GM15510 (cell line): Measurements from ENCODE around the gene PDIA5.

Experiments
- POLR2A ChIP-seq: IDR thresholded peaks from 3 replicates; pipeline ENCODE4 v1.6.1; 2011; ENCODE audit warnings: borderline replicate concordance; ENCODE audit not compliant: insufficient read length; ENCODE audit errors: extremely low read depth

PDIA5 gene

DNA sequence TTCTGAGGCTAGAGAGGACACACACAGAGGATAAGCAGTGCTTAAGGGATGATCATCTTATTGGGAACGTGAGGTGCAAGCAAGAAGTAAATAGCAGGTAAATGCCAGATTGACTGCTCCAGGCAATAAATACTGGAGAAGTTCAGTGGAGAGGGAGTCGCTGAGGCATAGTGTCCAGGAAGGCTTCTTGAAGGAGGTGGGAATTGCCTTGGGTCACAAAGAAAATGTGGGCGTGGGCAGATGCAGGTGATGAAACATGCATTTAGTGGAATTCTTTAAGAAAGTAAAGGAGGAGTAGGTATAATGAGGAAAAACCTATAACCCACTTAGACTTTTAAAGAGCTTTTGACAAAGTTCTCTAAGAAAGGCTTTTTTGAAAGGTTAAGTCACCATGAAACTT lies 31.8 kb upstream of the PDIA5 start:
- no peak for TF ChIP-seq POLR2A

DNA sequence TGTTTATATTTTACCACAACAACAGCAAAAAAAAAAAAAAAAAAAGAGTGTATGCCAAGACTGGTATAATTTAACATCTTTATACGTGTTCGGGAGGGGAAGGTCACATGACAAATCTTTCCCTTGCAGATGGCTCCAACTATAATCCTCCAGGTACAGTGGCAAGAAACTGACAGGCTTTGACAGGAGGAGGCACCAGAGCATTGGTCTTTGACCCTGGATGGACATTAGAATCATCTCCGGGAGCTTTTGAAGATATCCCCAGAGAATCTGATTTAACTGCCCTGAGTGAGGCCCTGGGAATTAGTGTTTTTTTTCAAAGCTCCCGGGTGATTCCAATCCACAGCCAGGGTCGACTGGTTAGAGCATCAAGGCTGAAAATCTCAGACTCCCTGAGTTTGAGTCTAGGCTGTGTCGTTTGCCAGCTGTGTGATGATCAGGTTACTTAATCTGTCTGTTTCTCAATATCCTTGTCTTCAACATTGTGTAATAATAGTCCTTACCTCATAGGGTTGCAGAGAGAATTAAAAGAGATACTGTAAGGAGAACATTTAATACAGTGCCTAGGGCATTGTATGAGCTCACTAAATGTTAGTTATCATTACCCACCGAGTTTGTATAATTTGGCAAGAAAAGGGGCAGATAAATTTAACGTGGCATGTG lies 30.3 kb upstream of the PDIA5 start:
- no peak for TF ChIP-seq POLR2A

DNA sequence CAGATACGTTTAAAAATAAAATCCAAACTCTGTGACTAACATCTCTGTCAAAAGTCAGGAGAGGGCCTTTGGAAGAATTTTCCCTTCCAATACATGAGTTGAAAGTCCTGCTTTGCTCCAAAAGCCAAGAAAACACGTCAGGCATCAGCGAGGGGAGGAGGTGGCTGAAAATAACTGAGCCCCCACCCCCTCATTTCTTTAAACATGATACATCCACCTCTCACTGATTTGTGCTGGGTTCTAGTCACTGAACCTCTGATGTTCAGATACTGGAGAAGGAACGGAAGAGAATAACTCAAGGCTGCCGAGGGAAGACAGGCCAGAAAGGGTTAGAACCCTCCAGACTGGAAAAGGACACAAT lies 29.8 kb upstream of the PDIA5 start:
- no peak for TF ChIP-seq POLR2A

DNA sequence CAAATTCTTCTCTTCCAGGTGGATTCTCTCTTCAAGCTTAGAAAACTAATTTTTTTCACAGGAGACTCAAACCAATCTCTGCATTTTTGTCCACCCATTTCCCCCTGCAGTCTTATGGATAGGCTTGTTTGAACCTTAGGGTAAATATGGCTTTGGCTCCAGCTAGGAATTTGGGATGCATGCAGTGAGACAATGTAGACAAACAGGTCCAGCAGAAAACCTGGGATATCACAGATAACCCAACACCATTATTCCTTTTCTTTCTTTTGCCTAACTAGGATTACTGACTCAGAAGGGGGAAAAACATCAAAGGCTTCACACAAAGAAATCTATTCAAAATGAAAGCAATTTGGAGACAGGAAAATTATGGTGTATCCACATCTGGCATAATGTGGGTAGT lies 28.1 kb upstream of the PDIA5 start:
- no peak for TF ChIP-seq POLR2A

DNA sequence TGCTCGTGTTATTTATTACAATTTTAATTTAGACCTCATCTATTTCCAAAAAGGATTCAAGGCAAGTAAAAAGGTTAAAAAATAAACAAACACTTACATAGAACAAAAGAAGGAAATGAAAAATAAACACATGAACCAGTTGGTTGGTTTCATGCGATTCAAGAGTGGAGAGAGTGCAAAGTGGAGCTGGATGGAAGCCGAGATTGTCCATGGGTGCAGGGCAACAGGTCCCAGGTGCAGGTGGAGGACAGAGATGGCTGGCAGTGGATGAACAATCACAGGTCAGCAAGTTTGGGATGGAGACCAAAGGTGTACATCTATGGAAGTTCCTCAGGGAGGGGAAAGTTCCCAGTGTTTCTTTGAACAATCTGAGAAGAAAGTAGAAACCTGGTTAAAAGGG lies 27.6 kb upstream of the PDIA5 start:
- no peak for TF ChIP-seq POLR2A

DNA sequence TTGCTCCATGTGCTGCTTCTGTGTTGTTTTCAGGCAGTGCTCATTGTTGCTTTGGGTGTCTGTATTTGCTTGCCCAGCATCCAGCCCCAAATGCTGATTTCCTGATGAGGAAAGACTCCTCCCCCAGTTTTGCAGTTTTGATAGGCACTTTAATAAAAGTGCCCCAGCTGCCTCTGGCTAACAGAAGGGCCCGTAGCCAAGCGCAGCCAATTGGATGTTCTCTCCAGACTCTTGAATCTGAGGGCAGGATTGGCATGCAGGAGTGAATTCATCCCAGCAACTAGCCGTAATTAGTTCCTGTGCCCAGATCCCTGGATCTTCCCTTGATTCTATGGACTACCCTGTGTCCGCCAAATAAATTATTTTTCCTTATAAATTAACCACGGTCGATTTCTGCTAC lies 24.4 kb upstream of the PDIA5 start:
- no peak for TF ChIP-seq POLR2A

DNA sequence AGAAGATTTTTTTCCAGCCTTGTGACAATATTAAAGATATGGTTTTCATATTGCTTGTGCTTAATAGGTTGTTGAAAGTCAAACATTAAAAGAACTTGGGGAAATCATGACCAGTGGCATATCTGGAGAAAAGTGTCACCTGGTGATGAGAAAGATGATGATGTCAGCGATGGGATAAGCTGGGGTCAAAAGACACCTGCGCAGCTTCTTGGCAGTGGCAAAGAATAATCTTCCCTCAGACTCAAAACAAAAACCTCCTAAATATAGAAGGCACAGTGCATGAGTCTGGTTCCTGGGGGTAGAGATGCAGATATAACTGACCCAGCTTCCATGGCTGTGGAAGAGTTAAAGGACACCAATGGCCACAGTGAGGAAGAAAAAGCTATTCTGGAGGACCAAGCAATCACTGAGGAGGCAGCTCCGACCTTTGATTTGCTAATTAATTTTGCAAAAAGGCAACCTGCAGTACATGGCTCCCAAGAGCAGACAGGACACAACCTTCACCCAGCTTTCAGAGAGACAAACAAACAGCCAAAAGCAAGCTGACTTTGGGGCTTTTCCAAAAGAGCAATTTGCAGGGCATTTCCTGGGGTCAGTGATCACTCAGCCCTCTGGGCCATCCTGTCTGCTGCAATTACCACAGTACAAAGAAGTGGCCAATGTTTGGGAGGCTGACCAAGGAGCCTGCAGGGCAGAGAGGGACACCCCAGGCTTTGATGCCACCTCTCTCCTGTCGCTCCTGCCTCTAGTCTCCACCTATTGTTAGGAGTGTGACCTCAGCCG lies 21.7 kb upstream of the PDIA5 start:
- TF ChIP-seq POLR2A, result no peak

DNA sequence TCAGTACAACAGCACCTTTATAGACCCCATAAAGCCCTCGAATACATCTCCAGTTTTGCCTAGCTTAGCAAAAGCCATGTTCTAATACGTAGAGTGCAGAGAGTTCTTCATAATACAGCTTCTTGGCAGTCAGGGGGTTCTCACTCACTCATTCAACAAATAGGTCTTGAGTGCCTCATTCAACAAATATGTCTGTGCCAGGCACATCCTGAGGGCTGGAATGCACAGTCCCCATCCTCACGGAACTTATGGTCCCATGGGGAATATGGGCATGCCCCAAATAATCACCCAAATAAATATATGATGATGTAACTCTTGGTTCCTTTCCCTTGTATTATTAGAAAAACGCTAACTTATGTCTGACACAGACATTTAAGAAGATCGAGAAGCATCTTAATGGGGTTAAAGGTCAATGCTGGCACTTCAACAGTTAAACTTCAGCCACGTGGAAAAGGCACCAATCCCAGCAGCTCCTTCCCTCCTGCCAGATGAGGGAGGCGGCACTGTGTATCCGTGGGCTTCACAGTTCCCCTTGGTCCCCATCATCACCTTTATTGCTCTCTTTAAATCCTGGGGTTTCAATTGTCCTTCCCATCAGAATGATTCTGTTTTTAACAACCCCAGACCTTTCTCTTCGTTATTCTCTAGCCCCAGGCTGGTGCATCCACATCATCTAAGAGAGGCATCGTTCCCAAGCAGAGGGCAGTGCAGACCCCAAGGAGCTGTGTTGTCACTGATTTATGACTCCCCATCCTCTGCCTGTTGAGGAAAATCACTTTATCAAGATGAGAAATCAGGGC lies 20.4 kb upstream of the PDIA5 start:
- no peak for TF ChIP-seq POLR2A

DNA sequence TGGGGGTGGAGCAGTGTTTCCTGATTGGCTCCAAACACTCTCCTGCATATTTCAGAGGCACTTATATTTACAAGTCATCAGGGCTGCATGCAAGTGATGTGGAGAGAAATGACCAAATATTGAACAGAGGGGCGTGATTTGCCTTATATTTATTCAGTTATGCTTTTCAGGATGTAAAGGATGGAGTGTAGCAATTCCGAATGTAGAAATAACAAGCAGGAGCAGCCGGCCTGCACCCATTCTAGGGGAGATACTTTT lies 19.8 kb upstream of the PDIA5 start:
- no peak for TF ChIP-seq POLR2A

DNA sequence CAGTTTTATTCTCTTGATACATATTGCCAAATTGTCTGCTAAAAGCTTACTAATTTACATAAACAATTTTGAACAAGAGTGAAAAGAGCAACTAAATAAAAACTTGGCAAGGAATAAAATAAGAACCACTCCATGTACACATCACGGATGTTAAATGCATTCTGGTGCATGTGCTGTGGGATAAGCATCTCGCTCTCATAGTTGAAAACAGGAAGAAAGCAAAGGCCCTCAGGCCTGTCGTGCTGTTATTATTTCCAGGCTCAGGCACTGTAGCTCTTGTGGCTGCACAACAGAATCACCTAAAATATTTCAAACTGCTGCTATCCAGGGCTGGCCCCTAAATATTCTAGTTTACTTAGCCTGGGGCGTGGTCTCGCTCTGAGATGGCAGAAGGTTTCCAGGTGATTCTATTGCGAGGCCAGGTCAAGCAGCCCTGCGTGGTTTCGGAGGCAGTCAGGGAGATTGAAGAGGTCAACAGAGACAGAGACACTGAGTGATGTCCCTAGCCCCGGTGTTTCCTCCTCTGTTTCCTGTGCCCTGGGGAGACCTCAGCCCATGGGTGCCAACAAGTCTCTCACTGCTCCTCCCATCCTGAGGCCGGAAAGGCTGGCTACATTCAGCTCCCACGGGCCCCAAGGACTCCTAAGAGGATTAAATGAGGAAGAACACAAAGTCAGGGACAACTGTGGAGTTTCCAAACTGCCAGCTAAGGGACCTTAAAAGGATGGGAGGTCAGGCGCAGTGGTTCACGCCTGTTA lies 18.2 kb upstream of the PDIA5 start:
- TF ChIP-seq POLR2A, result no peak

DNA sequence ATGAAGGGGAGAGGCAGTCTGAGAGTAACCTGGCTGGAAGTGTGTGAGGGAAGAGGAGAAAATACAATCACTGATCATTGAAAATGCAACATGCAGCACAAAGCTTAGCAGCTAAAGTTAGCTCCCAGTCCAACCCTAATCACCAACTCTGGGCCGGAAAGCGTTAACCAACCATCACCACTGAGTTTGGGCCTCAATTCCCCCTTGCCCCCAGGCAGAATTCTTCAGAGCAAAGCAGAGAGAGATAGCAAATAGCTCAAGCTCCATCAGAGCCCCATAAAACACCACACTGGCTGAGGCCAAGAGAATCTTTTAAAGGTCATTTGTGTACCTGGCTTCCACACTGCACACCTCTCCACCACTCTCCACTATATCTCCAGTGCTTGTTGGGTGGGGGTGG lies 16.2 kb upstream of the PDIA5 start:
- no peak for TF ChIP-seq POLR2A

DNA sequence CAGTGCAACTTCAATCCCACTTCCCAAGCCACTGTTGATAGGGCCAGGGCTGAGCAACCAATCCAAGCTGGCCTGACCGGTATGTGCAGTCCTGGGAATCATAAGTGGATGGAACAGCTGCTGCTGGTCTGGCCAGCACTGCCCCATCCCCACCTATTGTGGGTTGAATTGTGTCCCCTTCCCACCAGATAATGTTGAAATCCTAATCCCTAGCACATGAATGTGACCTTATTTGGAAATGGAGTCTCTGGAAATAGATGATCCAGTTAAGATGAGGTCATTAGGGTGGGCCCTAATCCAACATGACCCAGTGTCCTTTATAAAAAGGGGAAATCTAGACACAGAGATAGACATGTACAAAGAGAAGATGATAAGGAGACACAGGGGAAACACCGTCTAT lies 13.7 kb upstream of the PDIA5 start:
- TF ChIP-seq POLR2A, result no peak

DNA sequence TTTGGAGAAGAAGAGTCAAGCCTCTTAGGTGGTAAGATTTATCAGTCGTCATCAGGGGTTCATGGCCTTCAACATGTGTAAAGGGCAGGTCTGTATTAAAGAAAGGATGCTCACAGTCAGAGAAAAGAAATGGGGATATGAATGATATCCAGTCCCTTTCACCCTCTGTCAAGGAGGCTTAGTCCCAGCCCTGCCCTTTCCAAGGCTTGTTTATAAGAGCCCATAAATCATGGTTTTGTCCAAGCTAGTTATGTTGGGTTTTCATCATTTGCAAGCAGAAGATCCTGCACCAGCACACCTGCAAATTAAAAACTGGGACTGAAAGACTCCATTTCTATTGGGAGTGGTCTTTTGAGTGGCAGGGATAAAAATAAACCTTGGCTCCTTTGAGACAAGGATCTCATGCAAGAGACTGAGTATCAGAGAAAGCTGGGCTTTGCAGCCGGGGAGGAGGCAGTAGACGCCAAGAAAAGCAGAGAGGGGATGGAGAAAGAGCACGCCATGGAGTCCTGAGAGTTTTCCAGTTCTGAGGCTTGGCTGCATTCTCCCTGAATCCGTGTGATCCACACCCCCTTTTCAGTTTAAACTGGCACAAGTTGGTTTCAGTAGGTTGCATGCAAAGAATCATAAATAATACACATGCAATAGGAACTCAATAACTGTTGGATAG lies 12.6 kb upstream of the PDIA5 start:
- no peak for TF ChIP-seq POLR2A

DNA sequence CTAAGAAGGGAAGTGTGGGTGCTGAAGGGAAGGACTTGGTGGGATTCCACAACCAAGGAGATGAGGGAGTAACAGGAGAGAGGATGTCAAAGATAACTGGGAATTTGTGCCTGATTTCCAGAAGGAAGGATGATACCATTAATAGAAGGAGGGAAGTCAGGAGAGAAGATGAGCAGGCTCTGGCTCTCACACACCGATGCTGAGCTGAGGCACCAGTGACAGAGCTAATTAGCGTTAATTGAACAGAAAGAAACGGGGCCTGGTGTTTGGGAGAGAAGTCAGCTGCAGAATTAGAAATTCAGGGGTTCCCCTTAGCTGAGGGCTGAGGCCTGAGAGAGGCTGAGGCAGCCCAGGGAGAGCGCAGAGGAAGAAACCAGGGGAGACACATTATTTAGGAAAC lies 11.9 kb upstream of the PDIA5 start:
- no peak for TF ChIP-seq POLR2A

DNA sequence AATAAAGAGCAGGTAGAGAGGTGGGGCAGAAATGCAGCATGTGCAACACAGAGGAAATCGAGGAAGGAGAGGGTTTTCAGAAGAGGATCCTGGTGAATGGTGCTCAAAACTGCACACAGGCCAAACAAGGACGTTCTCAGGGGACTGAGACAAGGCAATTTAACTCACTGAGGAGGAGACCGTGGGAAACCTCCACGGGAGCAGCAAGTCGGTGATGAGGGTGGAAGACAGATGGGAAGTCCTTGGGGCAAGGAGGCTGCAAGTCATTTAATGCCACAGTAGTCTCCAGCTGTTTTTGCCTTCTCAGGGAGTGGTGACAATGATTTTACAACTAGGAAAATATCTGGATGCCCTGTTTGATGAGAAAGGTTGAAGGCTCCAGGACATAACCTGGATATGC lies 11.5 kb upstream of the PDIA5 start:
- no peak for TF ChIP-seq POLR2A
